Nucleus accumbens (tissue), 56 donors: ENCODE data around the gene TCP11L1.

Experiments used
- DNase-seq, 56 donors: peaks; one replicate each; lab custom pipeline; 2025; lab: John Stamatoyannopoulos, UW

TCP11L1 gene

GRCh38 chr11:33039274-33040032 lies at the start of gene TCP11L1:
Gene TCP11L1, plus strand, starts transcription at chr11:33039572. Its CDS starts 4,202 bp downstream, at chr11:33043774.
- DNase-seq = peak; percentile 39 to 97 (median 89)

GRCh38 chr11:32990481-32990880 lies 48.9 kb upstream of the TCP11L1 start:
- no peak for DNase-seq

GRCh38 chr11:32991427-32991826 lies 47.9 kb upstream of the TCP11L1 start:
- DNase-seq = no peak

GRCh38 chr11:32991898-32992297 lies 47.5 kb upstream of the TCP11L1 start:
- DNase-seq = no peak

GRCh38 chr11:33000181-33000580 lies 39.2 kb upstream of the TCP11L1 start:
- DNase-seq = no peak

GRCh38 chr11:33001281-33001680 lies 38.1 kb upstream of the TCP11L1 start:
- DNase-seq = no peak

- no peak for DNase-seq
Measured at GRCh38 chr11:33001751-33002542, 37.4 kb upstream of the TCP11L1 start.

GRCh38 chr11:33005175-33005574 lies 34.2 kb upstream of the TCP11L1 start:
- no peak for DNase-seq

- DNase-seq = no peak
Measured at GRCh38 chr11:33006010-33006409, 33.4 kb upstream of the TCP11L1 start.

- no peak for DNase-seq
Measured at GRCh38 chr11:33013755-33014154, 25.6 kb upstream of the TCP11L1 start.

GRCh38 chr11:33015621-33016551 lies 23.5 kb upstream of the TCP11L1 start, which contains the start of gene DEPDC7:
Gene DEPDC7, plus strand, starts transcription at chr11:33015878. Its CDS starts 78 bp downstream, at chr11:33015956.
- DNase-seq = peak; percentile 18 to 95 (median 84)

GRCh38 chr11:33016654-33017053 lies 22.7 kb upstream of the TCP11L1 start:
- no peak for DNase-seq

GRCh38 chr11:33017478-33017877 lies 21.9 kb upstream of the TCP11L1 start:
- DNase-seq = no peak

- DNase-seq = no peak
Measured at GRCh38 chr11:33017965-33018364, 21.4 kb upstream of the TCP11L1 start.

GRCh38 chr11:33018840-33019239 lies 20.5 kb upstream of the TCP11L1 start:
- no peak for DNase-seq

GRCh38 chr11:33021501-33021900 lies 17.9 kb upstream of the TCP11L1 start:
- no peak for DNase-seq

GRCh38 chr11:33021937-33022336 lies 17.4 kb upstream of the TCP11L1 start:
- no peak for DNase-seq

GRCh38 chr11:33025339-33025722 lies 14.0 kb upstream of the TCP11L1 start:
- no peak for DNase-seq

GRCh38 chr11:33027233-33027632 lies 12.1 kb upstream of the TCP11L1 start:
- DNase-seq = no peak

GRCh38 chr11:33027846-33028536 lies 11.4 kb upstream of the TCP11L1 start:
- no peak for DNase-seq
